B cell (primary cell): ENCODE measurements around the gene ATP8B2. TPM values are rescaled to one million over a fixed set of nuclear protein-coding genes. Genes with fewer than 3 reads are reported as not detected.

Source experiments
- ATAC-seq: fragments of 200-7000 bp; cut with Tn5 transposase; one replicate; pipeline ENCODE4 v1.10.0; 2021; ENCODE audit warnings: low read depth, mild to moderate bottlenecking, moderate number of reproducible peaks, moderate library complexity
- CTCF ChIA-PET: fragments of 350-600 bp; sonication (Branson Sonifier 250); formaldehyde crosslinking; loops from one replicate; lab custom pipeline; 2021; ENCODE audit warnings: antibody characterized with exemption, inconsistent platforms; lab: Charles Lee
- POLR2A ChIA-PET: fragments of 350-600 bp; sonication (Branson Sonifier 250); formaldehyde crosslinking; loops from one replicate; lab custom pipeline; 2021; ENCODE audit warnings: antibody characterized with exemption; lab: Charles Lee
- DNase-seq: peaks from one replicate; pipeline ENCODE4 v3.0.0; 2013
- H2AFZ ChIP-seq: 2 replicates; pipeline ENCODE4 v1.6.1; 2012; ENCODE audit warnings: mild to moderate bottlenecking, low read depth, low read length; ENCODE audit not compliant: insufficient read depth, poor library complexity, severe bottlenecking
- H3K27ac ChIP-seq, 2 donors: 1 replicate in 1 of 2; 2 replicates in 1 of 2; pipeline ENCODE4 v1.5.1; 2012 to 2013; ENCODE audit warnings: low read length in 2 of 2, mild to moderate bottlenecking in 2 of 2, moderate library complexity in 1 of 2
- H3K27me3 ChIP-seq, 4 experiments: fragments of 200-600 bp in 1 of 4; sonication (generic) in 1 of 4; replicated peaks in 1 of 4; 1 replicate in 2 of 4; 2 replicates in 2 of 4; pipeline versions ENCODE4 v1.6.1 to v1.7.0; 2013 to 2016; ENCODE audit warnings: low read length in 3 of 4, mild to moderate bottlenecking in 2 of 4, mixed read lengths in 1 of 4, moderate library complexity in 1 of 4; ENCODE audit not compliant: insufficient read depth in 4 of 4, control insufficient read depth in 3 of 4; ENCODE audit errors: control extremely low read depth in 1 of 4
- H3K36me3 ChIP-seq, 2 experiments: replicated peaks in 1 of 2; 1 replicate in 1 of 2; 2 replicates in 1 of 2; pipeline versions ENCODE4 v1.6.1 to v1.7.1; 2013; ENCODE audit warnings: low read length in 1 of 2; ENCODE audit not compliant: insufficient read depth in 2 of 2, control insufficient read depth in 1 of 2; ENCODE audit errors: control extremely low read depth in 1 of 2, extremely low read depth in 1 of 2
- H3K4me1 ChIP-seq, 2 donors: fragments of 200-600 bp in 1 of 2; sonication (generic) in 1 of 2; 1 replicate in 1 of 2; 2 replicates in 1 of 2; pipeline versions ENCODE4 v1.5.1 to v1.6.1; 2013 to 2017; ENCODE audit warnings: low read length in 2 of 2; ENCODE audit not compliant: control insufficient read depth in 2 of 2, insufficient read depth in 2 of 2
- H3K4me2 ChIP-seq: replicated peaks from 2 replicates; pipeline ENCODE3; 2012; ENCODE audit warnings: mild to moderate bottlenecking, low read depth, low read length; ENCODE audit not compliant: poor library complexity, severe bottlenecking
- H3K4me3 ChIP-seq, 5 experiments: fragments of 200-600 bp in 1 of 5; sonication (generic) in 1 of 5; 1 replicate in 3 of 5; 2 replicates in 2 of 5; pipeline versions ENCODE4 v1.5.1 to v1.7.0; 2011 to 2016; ENCODE audit warnings: low read length in 4 of 5, mild to moderate bottlenecking in 4 of 5, low read depth in 2 of 5, control low read depth in 1 of 5, moderate library complexity in 1 of 5; ENCODE audit not compliant: insufficient read depth in 1 of 5; ENCODE audit errors: control extremely low read depth in 1 of 5, extremely low read depth in 1 of 5
- H3K79me2 ChIP-seq: fragments of 200-600 bp; sonication (generic); one replicate; pipeline ENCODE4 v1.6.0; 2016; ENCODE audit warnings: low read length; ENCODE audit not compliant: control insufficient read depth, insufficient read depth
- H3K9ac ChIP-seq: fragments of 200-600 bp; sonication (generic); 2 replicates; pipeline ENCODE4 v1.6.1; 2017; ENCODE audit warnings: mild to moderate bottlenecking, low read length, moderate library complexity
- H3K9me3 ChIP-seq, 3 donors: one replicate each; pipeline versions ENCODE4 v1.6.1 to v1.7.1; 2013; ENCODE audit warnings: low read length in 2 of 3; ENCODE audit not compliant: control insufficient read depth in 2 of 3, insufficient read depth in 1 of 3; ENCODE audit errors: control extremely low read depth in 1 of 3
- H4K20me1 ChIP-seq: 2 replicates; pipeline ENCODE4 v1.6.0; 2012; ENCODE audit warnings: mild to moderate bottlenecking, low read length; ENCODE audit not compliant: insufficient read depth, control insufficient read depth, poor library complexity, severe bottlenecking
- H3K27ac Mint-ChIP-seq: one replicate; pipeline ENCODE4 v1.8.0; 2021; ENCODE audit warnings: mixed read lengths
- H3K27me3 Mint-ChIP-seq: one replicate; pipeline ENCODE4 v1.8.0; 2021; ENCODE audit warnings: mixed read lengths
- H3K4me1 Mint-ChIP-seq: one replicate; pipeline ENCODE4 v1.8.0; 2021; ENCODE audit warnings: mixed read lengths
- H3K4me3 Mint-ChIP-seq: one replicate; pipeline ENCODE4 v1.8.0; 2021; ENCODE audit warnings: mixed read lengths
- H3K9me3 Mint-ChIP-seq: one replicate; pipeline ENCODE4 v1.8.0; 2022; ENCODE audit warnings: mixed read lengths; ENCODE audit not compliant: insufficient read depth
- EZH2 ChIP-seq: IDR thresholded peaks from 2 replicates; pipeline ENCODE4 v1.6.1; 2012; ENCODE audit warnings: borderline replicate concordance, low read depth, mild to moderate bottlenecking, moderate library complexity, low read length; ENCODE audit not compliant: insufficient read depth, poor library complexity, severe bottlenecking
- WGBS: methylation state at CpG from one replicate; pipeline ENCODE4 v1.1.5; 2013; ENCODE audit warnings: missing lambda C conversion rate; ENCODE audit not compliant: insufficient coverage; 5-methylcytosine and 5-hydroxymethylcytosine counted together
- intact Hi-C: fragments of 100-400 bp; cut with micrococcal nuclease; formaldehyde crosslinking; loops from one replicate; pipeline ENCODE4 v1.10.0; 2022
- polyA plus RNA-seq: library from polyadenylated mRNA; depleted of rRNA; stranded (reverse); fragments of >200 nt; gene quantifications from 2 replicates; pipeline ENCODE4 v1.2.3, GENCODE V29; 2012
- total RNA-seq, 2 donors: library from RNA; stranded (reverse); fragments of 120-200 nt in 1 of 2; gene quantifications; 1 replicate in 1 of 2; 2 replicates in 1 of 2; pipeline versions ENCODE4 v1.2.3 to v1.2.4, GENCODE V29; 2013 to 2022
- TF ChIP-seq, protein P1 (sequence below): fragments of 200-600 bp; IDR thresholded peaks from one replicate; pipeline ENCODE4 v1.8.0; 2022; ENCODE audit warnings: antibody characterized with exemption, mild to moderate bottlenecking

Gene ATP8B2
- total and polyA plus RNA-seq, 2 donors (not counting 1 experiment from before 2014, with no cell fraction given): 31.1 to 50.2 TPM

DNA sequence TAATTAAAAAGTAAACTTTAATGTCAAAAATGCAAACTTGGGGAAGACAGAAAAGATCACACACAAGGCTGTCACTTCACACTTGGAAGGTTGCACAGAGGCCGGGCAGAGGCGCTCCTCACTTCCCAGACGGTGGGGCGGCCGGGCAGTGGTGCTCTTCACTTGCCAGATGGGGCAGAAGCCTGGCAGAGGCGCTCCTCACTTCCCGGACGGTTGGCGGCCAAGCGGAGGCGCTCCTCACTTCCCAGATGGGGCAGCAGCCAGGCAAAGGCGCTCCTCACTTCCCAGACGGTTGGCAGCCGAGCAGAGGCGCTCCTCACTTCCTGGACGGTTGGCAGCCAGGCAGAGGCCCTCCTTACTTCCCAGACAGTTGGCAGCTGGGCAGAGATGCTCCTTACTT, 54.0 kb downstream of the ATP8B2 start:
- Histone ChIP-seq H3K9ac (no peak overlapping the region), H3K27ac (no peak overlapping the region), H4K20me1 (no peaks in the 10 kb centered on the region), H3K27me3 (no peaks in the 10 kb centered on the region), H3K36me3 (no peaks in the 10 kb centered on the region), H3K4me2 (no peak overlapping the region), H3K4me1 (no peaks in the 10 kb centered on the region), H3K9me3 (no peaks in the 10 kb centered on the region), H3K79me2 (no peaks in the 10 kb centered on the region), H3K4me3 (no peak overlapping the region), H2AFZ (no peak overlapping the region)
- CTCF ChIA-PET: no interaction called here
- H3K27me3 Mint-ChIP-seq: no peaks in the 10 kb centered on the region
- intact Hi-C loops: no loop called here
- POLR2A ChIA-PET: no interaction called here
- ATAC-seq: no peak
- no peak overlapping the region for H3K27ac Mint-ChIP-seq
- 90% methylated on average over 16 of the region's 16 CpGs for WGBS
- peaks cover 1% of the 10 kb centered on the region for H3K4me1 Mint-ChIP-seq
- no peaks in the 10 kb centered on the region for H3K9me3 Mint-ChIP-seq
- no peak for DNase-seq
- TF ChIP-seq EZH2: no peak
- TF ChIP-seq, protein P1, sequence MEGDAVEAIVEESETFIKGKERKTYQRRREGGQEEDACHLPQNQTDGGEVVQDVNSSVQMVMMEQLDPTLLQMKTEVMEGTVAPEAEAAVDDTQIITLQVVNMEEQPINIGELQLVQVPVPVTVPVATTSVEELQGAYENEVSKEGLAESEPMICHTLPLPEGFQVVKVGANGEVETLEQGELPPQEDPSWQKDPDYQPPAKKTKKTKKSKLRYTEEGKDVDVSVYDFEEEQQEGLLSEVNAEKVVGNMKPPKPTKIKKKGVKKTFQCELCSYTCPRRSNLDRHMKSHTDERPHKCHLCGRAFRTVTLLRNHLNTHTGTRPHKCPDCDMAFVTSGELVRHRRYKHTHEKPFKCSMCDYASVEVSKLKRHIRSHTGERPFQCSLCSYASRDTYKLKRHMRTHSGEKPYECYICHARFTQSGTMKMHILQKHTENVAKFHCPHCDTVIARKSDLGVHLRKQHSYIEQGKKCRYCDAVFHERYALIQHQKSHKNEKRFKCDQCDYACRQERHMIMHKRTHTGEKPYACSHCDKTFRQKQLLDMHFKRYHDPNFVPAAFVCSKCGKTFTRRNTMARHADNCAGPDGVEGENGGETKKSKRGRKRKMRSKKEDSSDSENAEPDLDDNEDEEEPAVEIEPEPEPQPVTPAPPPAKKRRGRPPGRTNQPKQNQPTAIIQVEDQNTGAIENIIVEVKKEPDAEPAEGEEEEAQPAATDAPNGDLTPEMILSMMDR: no peak
- H3K4me3 Mint-ChIP-seq: no peak overlapping the region

DNA sequence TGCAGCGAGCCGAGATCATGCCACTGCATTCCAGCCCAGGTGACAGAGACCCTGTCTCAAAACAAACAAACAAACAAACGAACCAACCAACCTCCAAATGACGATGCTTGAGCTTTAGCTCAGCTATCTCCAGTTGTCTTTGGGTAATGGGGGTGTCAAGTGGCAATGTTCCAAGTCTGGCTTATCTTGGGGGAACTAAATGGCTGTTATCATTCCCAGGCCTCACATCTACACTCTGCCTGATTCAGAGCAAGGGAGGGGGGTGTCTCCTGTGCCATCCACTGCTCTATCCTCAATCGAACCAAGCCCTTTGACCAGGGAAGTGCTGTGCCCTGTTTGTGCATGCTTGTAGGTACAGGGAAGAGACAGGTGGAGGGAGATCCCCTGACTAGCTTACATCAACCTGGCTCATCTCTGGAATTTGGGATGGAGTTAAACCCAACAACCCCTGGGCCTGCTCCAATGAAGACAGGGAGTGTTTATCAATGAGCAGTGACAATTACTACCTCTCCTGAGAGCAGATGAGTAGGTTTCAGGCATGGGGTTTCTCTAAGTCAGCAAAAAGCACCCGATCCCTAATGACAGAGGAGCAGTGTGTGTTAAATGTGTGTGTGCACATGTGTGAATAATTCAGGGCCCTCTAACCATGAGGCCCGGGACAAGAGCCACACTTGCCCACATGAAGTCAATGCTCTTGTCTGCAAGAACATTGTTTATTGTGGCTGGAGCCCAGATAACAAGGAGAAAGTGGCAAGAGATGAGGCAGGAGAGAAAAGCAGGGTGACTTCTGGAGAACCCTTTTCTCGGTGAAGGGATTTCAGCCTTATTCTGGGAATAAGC, 59.5 kb downstream of the ATP8B2 start:
- ChIA-PET CTCF (interaction anchor here (0.6 to 1.3 kb wide), 2 partner anchors 10 to 50 kb away, joined by 3 to 4 read pairs; no protein-coding TSS in a partner anchor), POLR2A (interaction anchor here (0.7 kb wide), 1 partner anchor 78 kb away, joined by 7 read pairs; no protein-coding TSS in a partner anchor)
- H3K36me3 ChIP-seq: no peaks in the 10 kb centered on the region
- no peak overlapping the region for H3K4me3 Mint-ChIP-seq
- intact Hi-C loops: no loop called here
- no peaks in the 10 kb centered on the region for H3K27me3 Mint-ChIP-seq
- H3K4me1 ChIP-seq: peaks cover 7 to 22% of the 10 kb centered on the region in 2 donors
- 100% methylated on average over 3 of the region's 8 CpGs for WGBS
- peaks cover 17% of the 10 kb centered on the region for H3K4me1 Mint-ChIP-seq
- H3K27ac ChIP-seq: no peak overlapping the region
- H3K79me2 ChIP-seq: no peaks in the 10 kb centered on the region
- H3K4me3 ChIP-seq: peak overlapping the region in 1 of 5 experiments; percentile 42
- H2AFZ ChIP-seq: peak overlapping the region; percentile 44
- no peak for DNase-seq
- no peak for ATAC-seq
- no peaks in the 10 kb centered on the region for H3K27me3 ChIP-seq
- peaks cover 0 to 12% (median 7%) of the 10 kb centered on the region in 3 donors for H3K9me3 ChIP-seq
- peaks cover 4% of the 10 kb centered on the region for H3K9me3 Mint-ChIP-seq
- H4K20me1 ChIP-seq: no peaks in the 10 kb centered on the region
- no peak overlapping the region for H3K9ac ChIP-seq
- H3K27ac Mint-ChIP-seq: no peak overlapping the region
- peak overlapping the region; percentile 36 for H3K4me2 ChIP-seq
- no peak for TF ChIP-seq EZH2
- TF ChIP-seq, protein P1: no peak
